ENCODE data around the gene CTDP1.

Gene CTDP1

DNA sequence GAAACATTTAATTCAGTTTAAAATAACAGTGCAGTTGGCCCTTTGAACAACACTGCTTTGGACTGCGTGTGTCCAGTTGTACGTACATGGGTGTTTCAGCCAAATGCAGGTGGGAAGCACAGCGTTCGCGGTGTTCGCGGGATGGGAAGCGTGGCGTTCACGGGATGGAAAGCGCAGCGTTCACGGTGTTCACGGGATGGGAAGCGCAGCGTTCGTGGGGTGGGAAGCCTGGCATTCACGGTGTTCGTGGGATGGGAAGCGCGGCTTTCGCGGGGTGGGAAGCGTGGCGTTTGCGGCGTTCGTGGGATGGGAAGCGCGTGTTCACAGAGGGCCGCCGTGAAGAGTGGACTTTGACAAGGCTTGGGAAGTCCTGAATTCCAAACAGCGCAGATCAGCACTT, 47.6 kb downstream of the CTDP1 start:
- Histone ChIP-seq H3K36me3 (ENCODE audit: insufficient read depth, low read length) (peaks cover 66% of the 10 kb centered on the region), H3K79me2 (ENCODE audit: insufficient read depth, low read length) (no peaks in the 10 kb centered on the region; the same call in 1 of the 2 replicates), H4K20me1 (ENCODE audit: insufficient read depth, low read length, poor library complexity, severe bottlenecking) (no peaks in the 10 kb centered on the region)

DNA sequence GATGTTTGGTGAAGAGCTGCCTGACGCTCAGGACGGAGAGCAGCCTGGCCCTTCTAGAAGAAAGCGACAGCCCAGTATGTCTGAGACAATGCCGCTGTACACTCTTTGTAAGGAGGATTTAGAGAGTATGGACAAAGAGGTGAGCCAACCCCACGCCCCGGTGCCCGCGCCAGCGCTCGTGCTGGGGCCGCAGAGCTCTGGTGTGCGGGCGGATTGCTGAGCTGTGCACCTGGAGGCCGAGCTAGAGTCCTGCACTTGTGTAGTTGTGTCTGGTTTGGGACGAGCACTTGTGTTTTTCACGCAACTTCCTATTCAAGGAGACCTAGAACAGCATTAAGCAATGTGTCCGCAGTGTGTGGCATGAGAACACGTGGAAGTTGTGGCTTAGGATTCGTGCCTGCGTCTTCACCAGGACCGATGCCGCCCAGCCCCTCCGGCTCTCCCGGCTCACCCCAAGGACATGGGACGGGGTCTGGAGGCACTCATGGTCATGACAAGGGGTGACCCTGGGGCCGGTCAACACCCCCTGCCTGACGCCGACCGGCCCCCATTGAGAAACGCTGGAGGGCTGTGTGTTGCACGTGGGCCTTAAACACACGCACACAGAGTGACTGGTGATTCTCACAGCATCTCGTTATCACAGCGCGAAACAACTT, 49.5 kb downstream of the CTDP1 start:
- no peaks in the 10 kb centered on the region for H3K4me1 ChIP-seq (ENCODE audit: insufficient read depth, low read length, poor library complexity, severe bottlenecking)
- no peak overlapping the region for H3K4me3 ChIP-seq (ENCODE audit: low read length, poor library complexity, severe bottlenecking)
- no peak overlapping the region for H3K9ac ChIP-seq (ENCODE audit: low read depth, low read length, poor library complexity, severe bottlenecking)
- H3K9me2 ChIP-seq (replicated peaks; ENCODE audit: low read depth, low read length) = no peaks in the 10 kb centered on the region
- TF ChIP-seq EZH2phosphoT487 (IDR thresholded peaks at IDR 0.05; ENCODE audit: borderline replicate concordance) = no peak
- TF ChIP-seq, protein P1, sequence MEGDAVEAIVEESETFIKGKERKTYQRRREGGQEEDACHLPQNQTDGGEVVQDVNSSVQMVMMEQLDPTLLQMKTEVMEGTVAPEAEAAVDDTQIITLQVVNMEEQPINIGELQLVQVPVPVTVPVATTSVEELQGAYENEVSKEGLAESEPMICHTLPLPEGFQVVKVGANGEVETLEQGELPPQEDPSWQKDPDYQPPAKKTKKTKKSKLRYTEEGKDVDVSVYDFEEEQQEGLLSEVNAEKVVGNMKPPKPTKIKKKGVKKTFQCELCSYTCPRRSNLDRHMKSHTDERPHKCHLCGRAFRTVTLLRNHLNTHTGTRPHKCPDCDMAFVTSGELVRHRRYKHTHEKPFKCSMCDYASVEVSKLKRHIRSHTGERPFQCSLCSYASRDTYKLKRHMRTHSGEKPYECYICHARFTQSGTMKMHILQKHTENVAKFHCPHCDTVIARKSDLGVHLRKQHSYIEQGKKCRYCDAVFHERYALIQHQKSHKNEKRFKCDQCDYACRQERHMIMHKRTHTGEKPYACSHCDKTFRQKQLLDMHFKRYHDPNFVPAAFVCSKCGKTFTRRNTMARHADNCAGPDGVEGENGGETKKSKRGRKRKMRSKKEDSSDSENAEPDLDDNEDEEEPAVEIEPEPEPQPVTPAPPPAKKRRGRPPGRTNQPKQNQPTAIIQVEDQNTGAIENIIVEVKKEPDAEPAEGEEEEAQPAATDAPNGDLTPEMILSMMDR (conservative IDR thresholded peaks at IDR 0.05; ENCODE audit: low read length) = no peak
- H3K4me2 ChIP-seq (ENCODE audit: low read depth, low read length, poor library complexity, severe bottlenecking) = no peak overlapping the region
- H3F3A ChIP-seq (ENCODE audit: low read depth) = no peaks in the 10 kb centered on the region
- H3K9me3 ChIP-seq (ENCODE audit: insufficient read depth, low read depth, low read length) = peaks cover 13% of the 10 kb centered on the region; the same call in 1 of the 2 replicates
- no peaks in the 10 kb centered on the region; the same call in 1 of the 2 replicates for H3K79me2 ChIP-seq (ENCODE audit: insufficient read depth, low read length)
- H2AFZ ChIP-seq (ENCODE audit: low read length) = no peak overlapping the region
- no peaks in the 10 kb centered on the region for H4K20me1 ChIP-seq (ENCODE audit: insufficient read depth, low read length, poor library complexity, severe bottlenecking)
- peaks cover 63% of the 10 kb centered on the region for H3K36me3 ChIP-seq (ENCODE audit: insufficient read depth, low read length)
- H3K27me3 ChIP-seq (ENCODE audit: insufficient read depth, low read length, poor library complexity, severe bottlenecking) = no peaks in the 10 kb centered on the region

More for the DNA sequence above, 47.6 kb downstream of the CTDP1 start:
- no peak overlapping the region for H3K4me2 ChIP-seq (ENCODE audit: low read depth, low read length, poor library complexity, severe bottlenecking)
- no peak overlapping the region for H3K4me3 ChIP-seq (ENCODE audit: low read length, poor library complexity, severe bottlenecking)
- H3K9me2 ChIP-seq (replicated peaks; ENCODE audit: low read depth, low read length) = no peaks in the 10 kb centered on the region
- H3K9me3 ChIP-seq (ENCODE audit: insufficient read depth, low read depth, low read length) = peaks cover 9% of the 10 kb centered on the region; the same call in 1 of the 2 replicates
- H3F3A ChIP-seq (ENCODE audit: low read depth) = no peaks in the 10 kb centered on the region
- no peak overlapping the region for H3K9ac ChIP-seq (ENCODE audit: low read depth, low read length, poor library complexity, severe bottlenecking)
- no peaks in the 10 kb centered on the region for H3K27me3 ChIP-seq (ENCODE audit: insufficient read depth, low read length, poor library complexity, severe bottlenecking)
- no peak overlapping the region for H2AFZ ChIP-seq (ENCODE audit: low read length)
- TF ChIP-seq, protein P1 (conservative IDR thresholded peaks at IDR 0.05; ENCODE audit: low read length) = no peak
- no peak for TF ChIP-seq EZH2phosphoT487 (IDR thresholded peaks at IDR 0.05; ENCODE audit: borderline replicate concordance)
- no peaks in the 10 kb centered on the region for H3K4me1 ChIP-seq (ENCODE audit: insufficient read depth, low read length, poor library complexity, severe bottlenecking)

DNA sequence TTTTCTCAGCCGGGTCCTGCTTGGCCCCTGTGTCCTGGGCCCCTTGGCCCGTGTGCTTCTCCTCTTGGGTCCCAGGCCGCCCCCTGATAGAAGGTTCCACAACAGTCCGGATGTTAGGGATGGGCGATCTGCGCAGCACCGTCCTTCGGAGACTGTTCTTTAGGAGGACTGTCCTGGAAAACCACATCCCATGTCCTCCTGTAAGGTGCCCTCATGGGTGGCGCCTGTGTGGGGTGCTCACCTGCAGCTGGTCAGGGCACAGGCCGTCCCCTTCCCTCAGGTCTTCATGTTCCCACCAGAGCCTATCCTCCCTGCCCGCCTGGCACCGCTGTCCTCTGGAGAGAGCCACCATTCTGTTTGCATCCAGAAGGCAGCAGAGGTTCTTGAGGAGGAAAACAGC, 50.0 kb downstream of the CTDP1 start:
- no peak overlapping the region for H3K4me3 ChIP-seq (ENCODE audit: low read length, poor library complexity, severe bottlenecking)
- H3K79me2 ChIP-seq (ENCODE audit: insufficient read depth, low read length) = no peaks in the 10 kb centered on the region; the same call in 1 of the 2 replicates
- H4K20me1 ChIP-seq (ENCODE audit: insufficient read depth, low read length, poor library complexity, severe bottlenecking) = no peaks in the 10 kb centered on the region
- peaks cover 13% of the 10 kb centered on the region; the same call in 1 of the 2 replicates for H3K9me3 ChIP-seq (ENCODE audit: insufficient read depth, low read depth, low read length)
- no peaks in the 10 kb centered on the region for H3K27me3 ChIP-seq (ENCODE audit: insufficient read depth, low read length, poor library complexity, severe bottlenecking)
- H3K4me2 ChIP-seq (ENCODE audit: low read depth, low read length, poor library complexity, severe bottlenecking) = no peak overlapping the region
- H3K36me3 ChIP-seq (ENCODE audit: insufficient read depth, low read length) = peaks cover 64% of the 10 kb centered on the region
- no peaks in the 10 kb centered on the region for H3F3A ChIP-seq (ENCODE audit: low read depth)
- no peaks in the 10 kb centered on the region for H3K9me2 ChIP-seq (replicated peaks; ENCODE audit: low read depth, low read length)
- no peak for TF ChIP-seq EZH2phosphoT487 (IDR thresholded peaks at IDR 0.05; ENCODE audit: borderline replicate concordance)
- TF ChIP-seq, protein P1 (conservative IDR thresholded peaks at IDR 0.05; ENCODE audit: low read length) = no peak
- H3K4me1 ChIP-seq (ENCODE audit: insufficient read depth, low read length, poor library complexity, severe bottlenecking) = no peaks in the 10 kb centered on the region
- no peak overlapping the region for H2AFZ ChIP-seq (ENCODE audit: low read length)
- no peak overlapping the region for H3K9ac ChIP-seq (ENCODE audit: low read depth, low read length, poor library complexity, severe bottlenecking)

All from Loucy (cell line).